Hematopoietic multipotent progenitor cell treated with erythropoietin and hydrocortisone succinate and interleukin-3 and kit ligand, for 6 days (in vitro differentiated cells): ENCODE measurements around the gene KIR2DL1.
"Not testable (repeated sequence)": the region's sequence is repeated elsewhere in the genome, so short reads cannot be mapped to it uniquely, and the experiment has no call there.

Experiments
- DNase-seq: peaks from one replicate; pipeline ENCODE4 v3.0.0-alpha.2; 2015

Gene KIR2DL1

DNA sequence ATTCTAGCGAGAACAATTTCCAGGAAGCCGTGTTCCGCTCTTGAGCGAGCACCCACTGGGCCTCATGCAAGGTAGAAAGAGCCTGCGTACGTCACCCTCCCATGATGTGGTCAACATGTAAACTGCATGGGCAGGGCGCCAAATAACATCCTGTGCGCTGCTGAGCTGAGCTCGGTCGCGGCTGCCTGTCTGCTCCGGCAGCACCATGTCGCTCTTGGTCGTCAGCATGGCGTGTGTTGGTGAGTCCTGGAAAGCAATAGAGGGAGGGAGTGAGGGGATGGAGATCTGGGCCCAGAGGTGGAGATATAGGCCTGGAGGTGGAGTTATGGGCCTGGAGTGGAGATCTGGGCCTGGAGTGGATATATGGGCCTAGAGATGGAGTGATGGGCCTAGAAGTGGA lies at the start of gene KIR2DL1:
Gene KIR2DL1 (plus strand): TSS at position 148 of the 400 bp plus-strand sequence. CDS start 58 bp downstream, at position 206.
- DNase-seq = not testable (repeated sequence)

- no peak for DNase-seq
Measured at GRCh38 chr19:54724142-54724541, 45.5 kb upstream of the KIR2DL1 start, which contains the start of gene KIR3DL3. KIR3DL3 (plus strand) TSS chr19:54724442; CDS start chr19:54724497, 55 bp downstream.

GRCh38 chr19:54724644-54725043 lies 44.9 kb upstream of the KIR2DL1 start:
- DNase-seq = no peak

DNA sequence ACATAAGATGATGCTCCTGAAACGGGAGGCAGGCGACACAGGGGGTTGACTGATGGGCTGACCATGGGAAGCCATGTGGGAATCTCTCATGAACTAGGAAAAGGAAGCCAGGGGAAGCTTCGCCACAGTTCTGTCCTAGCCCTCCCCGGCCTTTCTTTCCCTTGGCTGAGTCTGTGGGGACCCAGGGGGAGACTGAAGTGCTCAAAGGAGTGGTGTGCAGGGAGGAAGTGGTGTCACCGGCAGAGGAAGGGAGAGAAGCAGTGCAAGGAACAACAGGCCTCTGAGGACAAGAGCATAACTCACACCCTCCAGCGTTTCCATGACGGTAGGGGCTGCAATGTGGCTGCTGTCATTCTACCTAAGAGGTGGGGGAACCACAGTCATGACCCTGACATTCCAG lies 44.3 kb upstream of the KIR2DL1 start:
- no peak for DNase-seq

- no peak for DNase-seq
Measured at GRCh38 chr19:54727562-54727961, 42.0 kb upstream of the KIR2DL1 start.

- no peak for DNase-seq
Measured at GRCh38 chr19:54728167-54728566, 41.4 kb upstream of the KIR2DL1 start.

GRCh38 chr19:54729416-54730188 lies 40.0 kb upstream of the KIR2DL1 start:
- DNase-seq = no peak

- DNase-seq = no peak
Measured at GRCh38 chr19:54731191-54731590, 38.4 kb upstream of the KIR2DL1 start.

- not testable (repeated sequence) for DNase-seq
Measured at GRCh38 chr19:54738306-54738705, 31.3 kb upstream of the KIR2DL1 start, which contains the start of gene KIR2DL3. KIR2DL3 (plus strand) TSS chr19:54738513; CDS start chr19:54738546, 33 bp downstream.

GRCh38 chr19:54738715-54739114 lies 30.9 kb upstream of the KIR2DL1 start:
- no peak for DNase-seq

GRCh38 chr19:54739587-54740497 lies 29.8 kb upstream of the KIR2DL1 start:
- no peak for DNase-seq

DNA sequence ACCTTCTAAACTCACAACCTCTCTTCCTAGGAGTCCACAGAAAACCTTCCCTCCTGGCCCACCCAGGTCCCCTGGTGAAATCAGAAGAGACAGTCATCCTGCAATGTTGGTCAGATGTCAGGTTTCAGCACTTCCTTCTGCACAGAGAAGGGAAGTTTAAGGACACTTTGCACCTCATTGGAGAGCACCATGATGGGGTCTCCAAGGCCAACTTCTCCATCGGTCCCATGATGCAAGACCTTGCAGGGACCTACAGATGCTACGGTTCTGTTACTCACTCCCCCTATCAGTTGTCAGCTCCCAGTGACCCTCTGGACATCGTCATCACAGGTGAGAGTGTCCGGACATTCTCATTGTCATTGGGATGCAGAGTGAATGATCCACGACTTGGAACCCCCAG lies 27.6 kb upstream of the KIR2DL1 start:
- not testable (repeated sequence) for DNase-seq

DNA sequence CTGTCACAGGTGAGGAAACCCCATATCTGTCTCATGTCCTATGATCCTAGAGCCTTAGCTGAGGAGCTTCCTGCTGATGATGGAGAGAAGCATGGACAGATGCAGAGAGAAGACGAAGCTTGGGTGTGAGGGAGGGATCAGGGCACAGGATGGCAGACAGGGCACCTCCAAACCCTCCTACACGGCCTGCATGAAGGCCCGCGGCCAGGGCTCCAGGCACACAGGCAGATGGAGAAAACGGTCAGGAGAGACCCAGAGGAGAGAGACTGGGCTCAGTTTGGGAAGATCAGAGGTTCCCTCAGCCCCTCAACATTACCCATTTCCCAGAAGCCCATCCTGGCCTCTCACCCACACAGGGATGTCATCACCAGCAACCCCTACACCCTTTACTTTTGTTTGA lies 25.5 kb upstream of the KIR2DL1 start:
- DNase-seq = not testable (repeated sequence)

GRCh38 chr19:54747614-54748322 lies 21.8 kb upstream of the KIR2DL1 start:
- DNase-seq = peak; percentile 35

DNA sequence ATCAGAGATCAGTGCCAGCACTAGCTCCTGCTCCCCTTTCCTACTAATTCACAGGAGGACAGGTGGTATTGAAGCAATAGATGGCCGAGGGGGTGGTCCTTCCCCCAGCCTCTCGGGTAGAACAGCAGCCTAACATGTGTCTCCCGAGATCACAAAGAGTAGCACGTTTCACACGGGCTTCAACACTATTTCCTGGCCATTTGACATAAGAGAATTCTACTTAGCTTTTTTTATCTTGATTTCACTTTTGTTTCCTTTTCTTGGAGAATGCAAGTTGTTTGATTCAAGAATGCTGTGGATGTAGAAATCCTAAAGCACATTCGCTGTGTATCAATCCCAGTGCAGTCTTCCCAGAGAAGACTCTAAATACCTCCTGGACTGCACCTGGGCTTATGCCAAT lies 19.3 kb upstream of the KIR2DL1 start:
- DNase-seq = not testable (repeated sequence)

GRCh38 chr19:54756204-54757110 lies 13.1 kb upstream of the KIR2DL1 start:
- DNase-seq = not testable (repeated sequence)

DNA sequence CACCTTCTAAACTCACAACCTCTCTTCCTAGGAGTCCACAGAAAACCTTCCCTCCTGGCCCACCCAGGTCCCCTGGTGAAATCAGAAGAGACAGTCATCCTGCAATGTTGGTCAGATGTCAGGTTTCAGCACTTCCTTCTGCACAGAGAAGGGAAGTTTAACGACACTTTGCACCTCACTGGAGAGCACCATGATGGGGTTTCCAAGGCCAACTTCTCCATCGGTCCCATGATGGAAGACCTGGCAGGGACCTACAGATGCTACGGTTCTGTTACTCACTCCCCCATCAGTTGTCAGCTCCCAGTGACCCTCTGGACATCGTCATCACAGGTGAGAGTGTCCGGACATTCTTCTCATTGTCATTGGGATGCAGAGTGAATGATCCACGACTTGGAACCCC lies 11.0 kb upstream of the KIR2DL1 start:
- not testable (repeated sequence) for DNase-seq

DNA sequence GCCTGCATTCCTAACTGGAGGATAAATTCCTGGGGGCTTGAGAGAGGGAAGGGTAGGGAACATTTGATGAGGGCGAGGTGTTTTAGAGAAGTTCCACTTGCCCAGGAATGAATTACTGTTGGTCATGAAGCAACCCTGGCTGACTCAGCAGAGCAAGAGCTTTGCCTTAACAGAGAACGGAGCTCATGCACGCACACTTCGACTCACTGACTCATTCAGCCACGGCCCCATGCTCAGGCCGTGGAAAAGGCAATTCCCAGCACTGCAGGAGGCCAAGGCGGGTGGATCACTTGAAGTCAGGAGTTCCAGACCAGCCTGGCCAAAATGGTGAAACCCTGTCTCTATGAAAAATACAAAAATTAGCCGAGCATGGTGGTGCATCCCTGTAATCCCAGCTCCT lies 5.4 kb upstream of the KIR2DL1 start:
- not testable (repeated sequence) for DNase-seq

DNA sequence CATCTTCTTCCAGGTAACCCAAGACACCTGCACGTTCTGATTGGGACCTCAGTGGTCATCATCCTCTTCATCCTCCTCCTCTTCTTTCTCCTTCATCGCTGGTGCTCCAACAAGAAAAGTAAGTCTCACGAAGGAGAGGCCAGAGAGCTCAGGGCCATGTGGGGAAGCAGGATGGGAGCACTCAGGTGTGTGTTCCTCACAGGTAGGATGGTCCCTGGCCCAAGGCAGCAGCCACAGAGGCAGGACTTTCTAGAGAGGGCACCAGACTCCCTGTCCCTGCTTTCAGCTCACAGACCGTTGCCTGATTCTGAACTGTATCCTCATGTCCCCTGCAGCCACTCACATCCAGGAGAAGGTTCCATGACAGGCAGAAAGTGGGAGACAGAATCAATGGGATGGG lies 3.1 kb upstream of the KIR2DL1 start:
- not testable (repeated sequence) for DNase-seq

GRCh38 chr19:54770511-54770910 lies 918 bp downstream of the KIR2DL1 start:
- DNase-seq = not testable (repeated sequence)
